ENCODE results near the gene CBY3.
A peak's percentile ranks its signal among the peaks of the same experiment; 100 is the strongest.
"Not testable (repeated sequence)": the region's sequence is repeated elsewhere in the genome, so short reads cannot be mapped to it uniquely, and the experiment has no call there.

CBY3 gene

DNA sequence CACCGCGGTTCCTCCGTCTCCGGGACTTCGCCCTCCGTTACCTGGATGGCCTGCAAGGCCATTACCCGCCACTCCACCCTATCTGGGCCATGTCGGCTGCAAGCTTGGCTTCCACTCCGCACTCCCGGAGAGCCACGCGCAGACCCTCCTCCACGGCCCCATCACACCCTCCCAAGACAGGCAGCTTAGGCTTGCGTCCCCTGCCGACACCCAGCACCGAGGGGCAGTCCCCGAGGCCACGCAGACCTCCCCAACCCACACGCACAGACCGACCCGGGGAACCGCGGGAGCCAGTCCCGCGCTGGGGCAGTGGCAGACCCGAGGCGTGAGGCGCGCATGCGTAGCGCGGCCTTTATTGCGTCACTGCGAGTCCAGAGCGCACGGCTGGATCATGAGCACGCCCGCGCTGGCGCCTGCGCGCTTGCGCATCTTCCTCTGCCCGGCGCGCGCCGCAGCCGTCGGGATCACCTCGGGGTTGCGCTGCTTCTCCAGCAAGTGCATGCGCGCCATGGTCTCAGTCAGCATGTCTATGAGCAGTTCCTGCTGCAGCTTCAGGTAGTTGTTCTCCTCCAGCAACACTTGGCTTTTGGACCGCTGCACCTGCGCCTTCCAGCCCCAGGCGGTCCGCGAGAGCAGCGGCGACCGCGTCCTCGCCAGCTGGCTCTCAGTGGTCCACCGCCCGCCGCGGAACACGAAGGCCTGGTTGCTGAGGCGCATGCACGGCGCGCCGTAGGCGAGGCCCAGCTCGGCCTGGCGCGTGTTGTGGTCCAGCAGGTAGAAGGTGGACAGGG is 2.4 kb downstream of the CBY3 start:
- no peaks in the 10 kb centered on the region for H3K27me3 ChIP-seq (ENCODE audit: low read depth, low read length)
- H3K9ac ChIP-seq (ENCODE audit: low read length) = peak overlapping the region; percentile 99
- peak overlapping the region; percentile 74 for H2AFZ ChIP-seq (ENCODE audit: low read depth, low read length)
- TF ChIP-seq, protein P1, sequence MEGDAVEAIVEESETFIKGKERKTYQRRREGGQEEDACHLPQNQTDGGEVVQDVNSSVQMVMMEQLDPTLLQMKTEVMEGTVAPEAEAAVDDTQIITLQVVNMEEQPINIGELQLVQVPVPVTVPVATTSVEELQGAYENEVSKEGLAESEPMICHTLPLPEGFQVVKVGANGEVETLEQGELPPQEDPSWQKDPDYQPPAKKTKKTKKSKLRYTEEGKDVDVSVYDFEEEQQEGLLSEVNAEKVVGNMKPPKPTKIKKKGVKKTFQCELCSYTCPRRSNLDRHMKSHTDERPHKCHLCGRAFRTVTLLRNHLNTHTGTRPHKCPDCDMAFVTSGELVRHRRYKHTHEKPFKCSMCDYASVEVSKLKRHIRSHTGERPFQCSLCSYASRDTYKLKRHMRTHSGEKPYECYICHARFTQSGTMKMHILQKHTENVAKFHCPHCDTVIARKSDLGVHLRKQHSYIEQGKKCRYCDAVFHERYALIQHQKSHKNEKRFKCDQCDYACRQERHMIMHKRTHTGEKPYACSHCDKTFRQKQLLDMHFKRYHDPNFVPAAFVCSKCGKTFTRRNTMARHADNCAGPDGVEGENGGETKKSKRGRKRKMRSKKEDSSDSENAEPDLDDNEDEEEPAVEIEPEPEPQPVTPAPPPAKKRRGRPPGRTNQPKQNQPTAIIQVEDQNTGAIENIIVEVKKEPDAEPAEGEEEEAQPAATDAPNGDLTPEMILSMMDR (IDR thresholded peaks at IDR 0.05; ENCODE audit: low read depth, low read length) = no peak
- no peak for TF ChIP-seq EZH2phosphoT487 (IDR thresholded peaks at IDR 0.05; ENCODE audit: low read depth)
- peaks cover 6% of the 10 kb centered on the region for H3K36me3 ChIP-seq (replicated peaks; ENCODE audit: low read depth, low read length)
- peak overlapping the region; percentile 86 for H3K4me2 ChIP-seq (ENCODE audit: low read length)
- H3K4me3 ChIP-seq (ENCODE audit: low read length) = peak overlapping the region; percentile 97
- H3K4me1 ChIP-seq (ENCODE audit: low read length) = peaks cover 13% of the 10 kb centered on the region
- H3K79me2 ChIP-seq (ENCODE audit: low read length) = peaks cover 27% of the 10 kb centered on the region
- H3K27ac ChIP-seq (ENCODE audit: low read length) = peak overlapping the region; percentile 66
- H4K20me1 ChIP-seq (ENCODE audit: insufficient read depth, low read length) = no peaks in the 10 kb centered on the region
- no peaks in the 10 kb centered on the region for H3K9me3 ChIP-seq (ENCODE audit: insufficient read depth, low read length)

DNA sequence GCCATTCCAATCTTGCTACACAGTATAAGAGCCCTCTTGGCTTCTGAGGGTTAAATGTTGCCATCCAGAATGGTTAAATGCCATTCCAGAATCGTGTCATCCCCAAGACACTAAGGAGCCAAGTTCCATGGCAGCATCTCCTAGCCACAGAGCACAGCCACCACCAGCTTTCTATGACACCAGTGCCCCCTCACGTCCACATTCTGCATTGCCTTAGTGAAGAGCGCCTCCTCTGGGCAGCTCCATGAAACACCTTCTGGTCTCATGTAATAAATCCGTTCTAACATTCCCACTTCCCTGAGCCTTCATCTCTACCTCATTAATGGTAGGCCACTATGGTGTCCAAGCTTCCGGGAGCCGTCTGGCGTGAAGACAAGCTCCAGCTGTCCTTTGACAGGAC is 12.4 kb downstream of the CBY3 start:
- H3K79me2 ChIP-seq (ENCODE audit: low read length) = no peaks in the 10 kb centered on the region
- H3K4me2 ChIP-seq (ENCODE audit: low read length) = no peak overlapping the region
- peaks cover 6% of the 10 kb centered on the region; the same call in 1 of the 2 replicates for H3K27me3 ChIP-seq (ENCODE audit: low read depth, low read length)
- H3K4me3 ChIP-seq (ENCODE audit: low read length) = no peak overlapping the region
- H3K9ac ChIP-seq (ENCODE audit: low read length) = no peak overlapping the region
- TF ChIP-seq, protein P1 (IDR thresholded peaks at IDR 0.05; ENCODE audit: low read depth, low read length) = peak; percentile 100
- no peak for TF ChIP-seq EZH2phosphoT487 (IDR thresholded peaks at IDR 0.05; ENCODE audit: low read depth)
- no peak overlapping the region for H2AFZ ChIP-seq (ENCODE audit: low read depth, low read length)
- H3K9me3 ChIP-seq (ENCODE audit: insufficient read depth, low read length) = no peaks in the 10 kb centered on the region
- H3K4me1 ChIP-seq (ENCODE audit: low read length) = no peaks in the 10 kb centered on the region
- no peak overlapping the region for H3K27ac ChIP-seq (ENCODE audit: low read length)
- no peaks in the 10 kb centered on the region for H4K20me1 ChIP-seq (ENCODE audit: insufficient read depth, low read length)
- no peaks in the 10 kb centered on the region for H3K36me3 ChIP-seq (replicated peaks; ENCODE audit: low read depth, low read length)

DNA sequence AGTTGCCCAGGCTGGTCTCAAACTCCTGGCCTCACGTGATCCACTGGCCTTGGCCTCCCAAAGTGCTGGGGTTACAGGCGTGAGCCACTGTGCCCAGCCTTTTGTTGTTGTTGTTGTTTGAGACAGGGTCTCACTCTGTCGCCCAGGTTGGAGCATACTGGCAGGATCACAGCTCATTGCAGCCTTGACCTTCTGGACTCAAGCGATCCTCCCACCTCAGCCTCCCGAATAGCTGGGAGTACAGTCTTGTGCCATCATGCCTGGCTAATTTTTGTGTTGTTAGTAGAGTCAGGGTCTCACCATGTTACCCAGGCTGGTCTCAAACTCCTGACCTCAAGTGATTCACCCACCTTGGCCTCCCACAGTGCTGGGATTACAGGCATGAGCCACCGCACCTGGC is 19.2 kb downstream of the CBY3 start:
- H3K9me3 ChIP-seq (ENCODE audit: insufficient read depth, low read length); H3K36me3 ChIP-seq (replicated peaks; ENCODE audit: low read depth, low read length); H4K20me1 ChIP-seq (ENCODE audit: insufficient read depth, low read length); H3K9ac ChIP-seq (ENCODE audit: low read length); H2AFZ ChIP-seq (ENCODE audit: low read depth, low read length); H3K4me2 ChIP-seq (ENCODE audit: low read length); H3K27me3 ChIP-seq (ENCODE audit: low read depth, low read length); H3K79me2 ChIP-seq (ENCODE audit: low read length); H3K4me1 ChIP-seq (ENCODE audit: low read length); H3K4me3 ChIP-seq (ENCODE audit: low read length); H3K27ac ChIP-seq (ENCODE audit: low read length): not testable (repeated sequence)

- peak overlapping the region; percentile 76 for H3K4me3 ChIP-seq (ENCODE audit: low read length)
- H3K4me1 ChIP-seq (ENCODE audit: low read length); H3K27ac ChIP-seq (ENCODE audit: low read length); H3K27me3 ChIP-seq (ENCODE audit: low read depth, low read length); H4K20me1 ChIP-seq (ENCODE audit: insufficient read depth, low read length); H3K36me3 ChIP-seq (replicated peaks; ENCODE audit: low read depth, low read length); H3K9me3 ChIP-seq (ENCODE audit: insufficient read depth, low read length); H3K79me2 ChIP-seq (ENCODE audit: low read length): not testable (repeated sequence)
- peak overlapping the region; percentile 74; the same call in 1 of the 2 replicates for H2AFZ ChIP-seq (ENCODE audit: low read depth, low read length)
- H3K4me2 ChIP-seq (ENCODE audit: low read length) = peak overlapping the region; percentile 76
- peak overlapping the region; percentile 22; the same call in 1 of the 2 replicates for H3K9ac ChIP-seq (ENCODE audit: low read length)
Measured at GRCh38 chr5:179658179-179658856, 22.5 kb downstream of the CBY3 start.

- not testable (repeated sequence) for H3K27me3 ChIP-seq (ENCODE audit: low read depth, low read length); H3K36me3 ChIP-seq (replicated peaks; ENCODE audit: low read depth, low read length); H2AFZ ChIP-seq (ENCODE audit: low read depth, low read length); H3K79me2 ChIP-seq (ENCODE audit: low read length); H3K9me3 ChIP-seq (ENCODE audit: insufficient read depth, low read length); H3K27ac ChIP-seq (ENCODE audit: low read length); H4K20me1 ChIP-seq (ENCODE audit: insufficient read depth, low read length); H3K4me1 ChIP-seq (ENCODE audit: low read length)
- Histone ChIP-seq H3K4me2 (ENCODE audit: low read length) (peak overlapping the region; percentile 44), H3K4me3 (ENCODE audit: low read length) (peak overlapping the region; percentile 61; the same call in 1 of the 2 replicates), H3K9ac (ENCODE audit: low read length) (peak overlapping the region; percentile 43; the same call in 1 of the 2 replicates)
Measured at GRCh38 chr5:179657302-179658178, 23.3 kb downstream of the CBY3 start.

DNA sequence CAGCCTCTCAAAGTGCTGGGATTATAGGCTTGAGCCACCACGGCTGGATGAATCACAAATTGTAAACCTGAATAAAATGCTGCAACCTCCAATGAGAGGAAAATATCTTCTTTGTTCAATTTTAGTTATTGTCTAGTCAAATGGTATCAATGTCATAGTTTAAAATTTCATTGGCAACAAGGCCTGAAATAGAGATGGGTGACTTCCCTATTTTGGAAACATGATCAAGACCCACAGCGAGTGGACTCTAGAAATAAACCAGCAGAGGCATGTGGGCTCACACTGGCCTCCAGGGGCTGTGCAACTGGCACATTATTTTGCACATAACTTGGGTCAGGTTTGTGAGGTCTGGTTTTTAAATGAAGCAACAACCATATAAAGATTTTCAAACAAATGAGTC is 27.7 kb downstream of the CBY3 start:
- not testable (repeated sequence) for H3K9ac ChIP-seq (ENCODE audit: low read length); H3K4me2 ChIP-seq (ENCODE audit: low read length); H3K79me2 ChIP-seq (ENCODE audit: low read length); H2AFZ ChIP-seq (ENCODE audit: low read depth, low read length); H3K4me3 ChIP-seq (ENCODE audit: low read length); H3K9me3 ChIP-seq (ENCODE audit: insufficient read depth, low read length); H4K20me1 ChIP-seq (ENCODE audit: insufficient read depth, low read length); H3K27ac ChIP-seq (ENCODE audit: low read length); H3K36me3 ChIP-seq (replicated peaks; ENCODE audit: low read depth, low read length); H3K4me1 ChIP-seq (ENCODE audit: low read length); H3K27me3 ChIP-seq (ENCODE audit: low read depth, low read length)

GRCh38 chr5:179650245-179650644 is 30.6 kb downstream of the CBY3 start:
- not testable (repeated sequence) for H3K36me3 ChIP-seq (replicated peaks; ENCODE audit: low read depth, low read length); H3K27me3 ChIP-seq (ENCODE audit: low read depth, low read length); H3K9ac ChIP-seq (ENCODE audit: low read length); H3K9me3 ChIP-seq (ENCODE audit: insufficient read depth, low read length); H3K79me2 ChIP-seq (ENCODE audit: low read length); H3K4me2 ChIP-seq (ENCODE audit: low read length); H3K4me3 ChIP-seq (ENCODE audit: low read length); H2AFZ ChIP-seq (ENCODE audit: low read depth, low read length); H3K4me1 ChIP-seq (ENCODE audit: low read length); H3K27ac ChIP-seq (ENCODE audit: low read length); H4K20me1 ChIP-seq (ENCODE audit: insufficient read depth, low read length)
